HG02885 (cell line): ENCODE data around the gene SPON1.
"Not testable (repeated sequence)": the region's sequence is repeated elsewhere in the genome, so short reads cannot be mapped to it uniquely, and the experiment has no call there.

Source experiments
- ATAC-seq: cut with Tn5 transposase; IDR thresholded peaks from one replicate; pipeline ENCODE4 v1.9.1; 2021; ENCODE audit warnings: mild to moderate bottlenecking; ENCODE audit not compliant: unreplicated experiment, poor library complexity

Gene SPON1

DNA sequence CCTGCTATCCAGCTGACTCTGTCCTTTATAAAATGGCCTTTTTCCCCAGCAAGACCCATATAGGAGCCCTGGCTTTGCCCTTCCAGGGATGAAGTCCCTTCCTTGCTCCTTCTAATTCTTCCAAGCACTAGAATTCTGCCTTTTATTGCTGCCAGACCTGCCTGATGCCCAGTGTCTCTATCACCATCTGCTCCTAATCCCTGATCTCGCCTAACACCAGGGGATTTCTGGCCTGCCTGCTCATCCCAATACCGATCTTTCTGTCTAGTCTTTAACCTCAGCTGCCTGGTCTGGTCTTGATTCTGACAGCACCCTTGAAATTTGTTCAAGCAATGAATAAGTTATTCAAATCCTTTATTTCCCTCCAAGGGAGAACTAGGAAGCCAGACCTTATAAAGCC is 150.2 kb downstream of the SPON1 start:
- no peak for ATAC-seq

DNA sequence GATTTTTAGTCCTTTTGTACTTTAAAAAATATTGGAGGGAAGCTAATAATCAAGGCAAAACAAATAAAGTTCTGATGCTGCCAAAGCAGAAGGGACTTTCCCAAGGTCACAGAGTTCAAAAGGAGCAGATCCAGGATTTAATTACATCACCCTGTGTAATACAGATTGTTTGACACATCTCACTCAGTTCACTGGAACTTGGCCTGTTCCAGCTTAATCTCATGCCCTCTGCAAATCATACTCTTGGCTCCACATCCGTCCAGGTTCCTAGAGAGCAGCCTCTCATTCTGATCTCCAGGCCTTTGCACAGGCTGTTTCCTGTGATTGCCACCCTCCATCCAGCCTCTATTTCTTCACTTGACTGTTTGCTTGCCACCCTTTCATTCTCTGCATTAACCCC is 151.7 kb downstream of the SPON1 start:
- no peak for ATAC-seq

DNA sequence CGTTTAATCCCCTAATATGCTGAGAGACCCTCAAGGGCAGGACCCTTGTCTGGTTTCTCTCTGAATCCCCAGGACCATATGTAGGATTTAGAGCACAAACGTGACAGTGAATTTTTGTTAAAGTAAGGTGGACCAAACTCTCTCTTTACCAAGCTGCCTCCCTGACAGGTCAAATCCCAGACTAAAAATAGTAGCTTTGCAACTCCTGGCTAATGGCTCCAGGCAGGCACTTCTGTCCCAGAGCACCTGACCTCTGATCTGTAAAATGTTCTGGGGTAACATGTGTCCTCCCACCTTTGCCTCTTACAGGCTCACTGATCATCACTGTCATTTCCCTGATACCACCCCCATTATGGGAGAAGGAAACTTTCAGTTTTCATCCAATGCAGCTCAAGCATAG is 152.3 kb downstream of the SPON1 start:
- no peak for ATAC-seq

DNA sequence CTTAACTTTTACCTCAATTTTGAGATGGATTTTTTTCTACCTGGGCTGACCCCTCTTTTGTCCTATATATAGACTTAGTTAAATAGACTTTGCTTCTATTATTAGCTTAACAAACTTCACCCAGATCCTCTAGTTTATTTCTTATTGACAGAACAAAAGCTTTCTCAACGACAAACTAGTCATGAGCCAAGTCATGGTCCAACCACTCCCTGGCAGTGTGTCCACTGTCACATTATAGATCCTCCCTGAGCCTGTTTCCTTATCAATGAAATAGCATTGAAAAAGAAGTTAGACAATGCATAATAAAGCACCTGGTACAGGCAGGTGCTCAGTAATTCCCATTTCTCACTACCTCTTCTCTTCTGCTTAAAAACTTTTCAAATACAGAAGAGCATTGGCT is 155.1 kb downstream of the SPON1 start:
- no peak for ATAC-seq

DNA sequence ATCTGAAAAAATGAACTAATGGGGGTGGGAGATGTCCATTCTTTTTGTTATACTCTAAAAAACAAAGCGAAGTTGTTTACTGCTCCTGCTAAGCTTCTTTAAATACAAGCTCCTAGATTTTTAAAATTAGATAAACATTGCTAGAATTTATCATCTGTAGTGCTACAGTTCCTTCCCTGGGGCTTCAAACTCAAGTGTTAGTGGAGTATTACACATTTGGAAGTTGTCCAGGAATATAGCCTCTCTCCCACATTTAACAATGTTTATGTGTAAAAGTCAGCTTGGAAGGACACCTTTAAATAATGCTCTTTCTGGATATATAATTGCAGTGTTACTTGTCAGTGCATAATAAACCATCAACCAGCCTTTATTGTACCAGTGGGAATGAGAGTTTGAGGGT is 155.5 kb downstream of the SPON1 start:
- ATAC-seq: no peak

DNA sequence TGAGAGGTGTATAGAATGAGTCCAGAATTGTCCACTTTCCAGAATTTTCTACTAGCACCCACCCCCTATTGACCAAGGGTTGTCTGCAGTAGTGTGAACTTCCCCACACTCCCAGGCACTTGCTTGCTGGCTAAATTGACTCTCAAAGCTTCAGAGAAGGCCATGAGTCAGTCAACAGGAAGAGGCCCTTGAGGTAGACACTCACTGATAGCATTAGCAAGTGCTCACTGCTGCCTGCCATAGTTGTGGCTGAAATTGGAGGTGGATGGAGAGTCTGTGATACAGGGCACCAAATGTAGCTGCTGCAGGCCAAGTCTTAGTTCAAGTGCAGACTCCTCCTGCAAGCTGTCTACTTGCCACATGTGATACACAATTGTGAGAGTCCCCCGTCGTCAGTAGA is 156.8 kb downstream of the SPON1 start:
- ATAC-seq: no peak

DNA sequence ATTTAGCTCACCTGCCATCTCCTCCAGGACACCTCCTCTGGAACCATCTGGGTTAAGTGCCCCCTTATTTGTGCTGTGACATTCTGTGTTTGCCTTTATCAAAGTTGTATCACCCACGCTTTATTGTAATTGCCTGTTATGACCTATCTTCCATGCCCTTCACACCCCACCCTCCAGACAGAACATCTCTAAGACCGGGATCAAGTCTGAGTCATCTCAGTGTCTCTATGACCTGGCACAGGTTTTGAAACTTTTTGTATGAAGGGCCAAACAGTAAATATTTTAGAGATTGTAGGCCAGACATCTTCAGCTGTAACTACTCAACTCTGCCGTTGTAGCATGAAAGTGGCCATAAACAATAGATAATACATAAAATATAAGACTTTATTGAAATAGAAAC is 161.8 kb downstream of the SPON1 start:
- no peak for ATAC-seq

DNA sequence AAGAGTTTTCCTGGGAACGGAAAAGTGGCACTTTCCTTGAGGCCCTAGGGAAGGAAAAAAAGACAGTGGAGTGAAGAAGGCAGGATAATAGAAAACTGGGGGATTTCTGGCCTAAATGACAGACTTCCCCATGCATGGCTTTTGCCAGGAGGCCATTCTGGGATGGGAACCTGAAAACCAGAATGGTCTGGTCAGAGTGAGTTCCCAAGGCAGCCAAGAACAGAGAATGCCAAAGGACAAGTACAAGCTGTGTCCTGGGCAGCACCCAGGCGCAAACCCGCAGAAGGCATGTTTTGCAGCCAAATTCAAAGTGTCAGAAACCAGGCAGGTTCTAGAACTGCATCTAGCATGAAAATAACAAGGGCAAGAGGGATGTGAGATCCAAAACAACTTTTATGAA is 162.4 kb downstream of the SPON1 start:
- no peak for ATAC-seq

DNA sequence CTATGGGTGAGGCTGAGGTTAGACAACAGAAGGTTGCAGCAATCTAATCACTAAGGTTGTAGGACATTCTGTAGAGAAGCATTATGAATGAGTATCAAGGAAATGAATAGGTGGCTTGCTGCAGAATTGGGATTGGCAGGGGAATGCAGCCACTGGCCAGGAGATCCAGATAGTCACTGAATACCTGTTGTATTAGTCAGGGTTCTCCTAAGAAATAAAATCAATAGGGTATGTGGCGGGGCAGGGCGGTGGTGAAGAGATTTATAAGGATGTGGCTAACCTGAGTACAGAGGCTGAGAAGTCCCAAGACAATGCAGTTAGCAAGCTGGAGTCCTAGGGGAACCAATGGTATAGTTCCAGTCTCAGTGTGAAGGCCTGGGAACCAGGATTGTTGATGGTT is 163.0 kb downstream of the SPON1 start:
- ATAC-seq: no peak

DNA sequence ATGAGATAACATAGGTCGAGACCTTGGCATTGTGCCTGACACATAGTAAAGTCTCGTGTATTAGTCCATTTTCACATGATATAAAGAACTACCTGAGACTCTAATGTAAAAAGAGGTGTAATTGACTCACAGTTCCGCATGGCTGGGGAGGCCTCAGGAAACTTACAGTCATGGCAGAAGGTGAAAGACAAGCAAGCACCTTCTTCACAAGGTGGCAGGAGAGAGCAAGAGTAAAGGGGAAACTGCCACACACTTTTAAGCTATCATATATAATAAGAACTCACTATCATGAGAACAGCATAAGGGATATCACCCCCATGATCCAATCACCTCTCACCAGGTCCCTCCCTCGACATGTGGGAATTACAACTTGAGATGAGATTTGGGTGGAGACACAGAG is 165.2 kb downstream of the SPON1 start:
- no peak for ATAC-seq

DNA sequence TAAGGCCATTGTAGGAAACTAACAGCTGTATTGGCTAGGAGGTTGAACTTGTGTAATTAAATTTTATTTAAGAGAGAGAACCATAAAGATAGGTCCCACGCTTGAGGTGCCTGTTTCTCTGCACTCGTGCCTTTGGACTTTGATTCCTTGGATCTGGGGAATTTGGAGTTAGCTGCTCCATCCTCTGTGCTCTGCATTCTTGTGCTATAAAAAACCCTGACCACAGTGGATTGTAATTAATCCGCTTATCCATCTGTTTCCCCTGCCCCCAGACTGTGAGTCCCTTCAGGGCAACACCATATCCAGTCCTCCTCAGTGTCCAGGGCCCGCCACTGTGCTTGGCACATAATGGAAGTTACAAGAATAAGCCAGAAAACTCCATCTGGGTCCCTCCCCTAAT is 169.8 kb downstream of the SPON1 start:
- no peak for ATAC-seq

DNA sequence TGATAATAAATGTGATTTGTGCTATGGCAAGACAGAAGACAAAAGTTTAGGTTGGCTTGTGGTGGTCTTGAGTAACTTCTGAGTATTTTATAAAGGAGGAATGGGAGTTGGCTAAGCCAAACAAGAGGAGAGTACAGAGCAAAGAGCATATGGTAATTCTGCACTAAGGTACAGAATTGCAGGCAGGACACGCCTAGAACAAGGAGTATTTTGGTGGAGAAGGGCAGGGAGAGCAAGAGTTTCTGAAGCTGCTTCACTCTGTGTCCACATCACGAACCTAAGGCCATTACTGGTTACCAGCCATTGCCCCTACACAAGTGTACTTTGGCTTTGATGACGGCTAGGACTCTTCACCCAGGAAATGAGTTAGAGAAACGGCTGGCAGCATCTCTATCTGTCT is 170.9 kb downstream of the SPON1 start:
- ATAC-seq: no peak

DNA sequence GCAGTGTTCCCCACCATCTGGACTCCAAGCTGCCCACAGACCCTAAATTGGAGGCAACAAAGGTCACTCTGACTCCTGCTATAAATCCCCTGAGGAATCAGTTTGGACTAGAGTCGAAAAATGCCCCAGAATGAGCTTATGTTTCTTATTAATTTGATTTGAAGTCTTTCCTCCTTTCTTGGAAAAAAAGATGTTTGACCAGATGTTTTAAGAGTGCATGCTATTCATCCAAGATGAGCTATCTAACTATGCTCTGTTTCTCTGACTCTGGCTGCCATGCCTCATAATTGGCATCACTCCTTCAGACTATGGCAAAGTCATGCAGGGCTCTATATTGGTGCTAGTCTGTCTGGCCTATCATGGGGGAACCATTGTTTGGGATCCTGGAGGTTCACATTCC is 174.0 kb downstream of the SPON1 start:
- ATAC-seq: no peak

DNA sequence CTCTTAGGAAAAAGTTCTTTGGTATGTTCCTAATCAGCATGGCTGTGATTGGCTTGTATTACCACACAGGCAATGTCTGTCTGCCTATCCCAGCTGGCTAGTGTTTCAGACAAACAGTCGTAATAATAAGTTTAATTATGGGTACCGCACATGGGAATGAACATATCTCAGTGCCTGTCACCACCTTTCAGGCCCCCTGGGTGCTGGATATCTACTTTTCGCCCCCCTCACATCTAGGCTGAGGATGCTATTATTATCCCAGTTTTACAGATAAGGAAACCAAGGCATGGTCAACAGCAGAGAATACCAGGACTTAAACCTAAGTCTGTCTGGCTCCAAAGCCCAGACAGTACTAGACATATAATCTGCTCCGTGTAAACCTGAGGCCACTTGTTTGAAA is 174.8 kb downstream of the SPON1 start:
- no peak for ATAC-seq

DNA sequence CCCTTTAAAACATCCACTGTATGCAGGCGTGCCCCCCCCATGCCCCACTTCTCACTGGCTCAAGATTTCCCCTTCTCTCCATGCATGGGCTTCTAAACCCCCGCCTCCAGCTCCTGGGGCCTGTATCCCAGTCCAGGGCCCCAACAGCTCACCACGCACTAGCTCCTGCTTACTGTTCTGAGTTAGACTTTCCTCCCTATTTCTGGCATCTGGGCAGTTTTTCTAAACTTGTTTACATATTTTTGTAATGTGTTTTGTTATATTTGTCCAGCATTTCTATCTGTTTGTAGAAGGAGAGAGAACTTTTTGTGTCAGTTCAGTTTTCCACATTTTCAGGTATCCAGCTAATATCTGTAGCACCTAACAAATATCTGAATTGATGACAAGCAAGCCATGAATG is 178.5 kb downstream of the SPON1 start:
- no peak for ATAC-seq

DNA sequence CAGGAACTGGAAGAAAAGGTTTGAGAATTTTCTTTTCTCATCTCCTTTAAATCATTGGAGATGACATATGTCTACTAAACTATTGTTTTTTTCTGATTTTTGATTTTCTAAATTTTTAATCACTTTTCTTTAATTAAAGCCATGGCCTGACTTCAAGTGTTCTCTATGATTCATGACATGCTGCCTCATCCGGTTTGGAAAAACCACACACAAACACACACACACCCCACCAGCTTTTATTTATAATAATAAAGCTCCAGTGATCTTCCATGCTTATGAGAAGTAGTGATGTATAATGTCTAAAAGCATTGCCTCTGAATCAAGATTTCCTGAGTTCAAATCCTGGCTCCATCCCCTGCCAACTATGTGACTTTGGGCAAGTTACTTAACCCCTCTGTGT is 179.2 kb downstream of the SPON1 start:
- no peak for ATAC-seq

DNA sequence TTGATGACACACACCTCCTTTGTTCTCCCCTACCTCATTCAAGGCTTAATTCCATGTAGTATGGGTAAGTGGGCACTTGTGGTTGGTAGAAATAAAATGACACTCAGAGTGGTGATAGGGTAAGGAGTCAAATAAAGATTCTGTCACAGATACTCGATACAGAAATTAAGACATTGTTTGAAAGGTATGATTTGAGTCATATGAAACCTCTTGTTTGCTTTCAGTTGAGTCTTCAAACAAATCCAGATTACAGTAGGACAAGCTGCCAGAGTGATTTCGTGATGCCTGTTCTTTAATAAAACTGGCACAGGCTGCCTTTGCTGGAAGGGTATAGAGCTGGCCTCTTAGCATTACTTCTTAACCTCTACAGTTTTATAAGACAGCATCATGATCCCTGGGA is 182.4 kb downstream of the SPON1 start:
- ATAC-seq: peak; percentile 64

DNA sequence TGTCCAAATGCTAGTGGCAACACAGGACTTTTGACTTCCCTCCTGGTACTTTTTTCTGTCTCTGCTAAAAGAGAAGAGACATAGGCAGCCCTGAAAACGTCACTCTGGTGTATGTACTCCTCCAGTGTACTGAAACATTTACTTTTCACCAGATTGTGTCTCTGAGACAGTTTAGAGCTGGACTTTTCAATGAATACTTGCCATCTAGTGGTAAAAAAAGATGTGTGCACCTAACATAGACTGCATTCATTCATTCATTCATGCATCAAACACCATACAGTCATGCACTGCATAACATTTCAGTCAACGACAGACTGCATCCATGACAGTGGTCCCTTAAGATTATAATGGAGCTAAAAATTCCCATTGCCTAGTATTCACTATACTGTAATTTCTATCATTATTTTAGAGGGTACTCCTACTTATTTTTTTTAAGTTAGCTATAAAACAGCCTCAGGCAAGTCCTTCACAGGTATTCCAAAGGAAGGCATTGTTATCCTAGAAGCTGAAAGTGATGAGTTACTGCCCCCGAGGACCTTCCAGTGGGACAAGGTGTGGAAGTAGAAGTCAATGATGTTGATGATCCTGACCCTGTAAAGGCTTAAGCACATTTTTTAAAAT is 186.2 kb downstream of the SPON1 start:
- no peak for ATAC-seq

DNA sequence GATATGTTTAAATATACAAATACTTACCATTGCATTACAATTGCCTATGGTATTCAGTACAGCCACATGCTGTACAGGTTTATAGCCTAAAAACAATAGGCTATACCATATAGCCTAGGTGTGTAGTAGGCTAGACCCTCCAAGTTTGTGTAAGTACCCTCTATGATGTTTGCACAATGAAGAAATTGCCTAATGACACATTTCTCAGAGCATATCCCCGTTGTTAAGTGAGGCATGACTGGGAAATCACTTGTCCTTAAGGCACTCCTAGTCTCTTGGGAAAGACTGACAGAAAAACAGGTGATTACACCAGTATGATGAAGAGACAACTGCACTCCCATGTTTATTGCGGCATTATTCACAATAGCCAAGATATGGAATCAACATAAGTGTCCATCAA is 187.2 kb downstream of the SPON1 start:
- no peak for ATAC-seq

DNA sequence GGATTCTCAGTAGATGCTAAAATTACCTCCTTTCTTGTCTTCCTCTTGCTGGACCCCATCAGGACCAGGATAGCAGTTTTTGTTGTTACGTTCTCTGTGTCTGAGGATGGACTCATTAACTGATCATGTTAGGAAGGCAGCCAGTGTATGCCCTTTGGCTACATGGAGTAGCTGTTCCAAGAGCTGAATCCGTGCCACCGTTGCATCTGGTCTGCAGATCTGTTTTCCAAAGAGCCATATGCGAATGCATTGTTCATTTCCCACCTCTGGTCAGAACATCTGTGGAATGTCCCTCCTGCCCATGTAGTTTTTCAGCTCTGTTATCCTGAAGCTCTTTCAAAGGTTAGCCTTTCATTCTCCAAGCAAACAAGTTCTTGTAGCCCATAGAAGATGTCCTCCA is 188.4 kb downstream of the SPON1 start:
- no peak for ATAC-seq

DNA sequence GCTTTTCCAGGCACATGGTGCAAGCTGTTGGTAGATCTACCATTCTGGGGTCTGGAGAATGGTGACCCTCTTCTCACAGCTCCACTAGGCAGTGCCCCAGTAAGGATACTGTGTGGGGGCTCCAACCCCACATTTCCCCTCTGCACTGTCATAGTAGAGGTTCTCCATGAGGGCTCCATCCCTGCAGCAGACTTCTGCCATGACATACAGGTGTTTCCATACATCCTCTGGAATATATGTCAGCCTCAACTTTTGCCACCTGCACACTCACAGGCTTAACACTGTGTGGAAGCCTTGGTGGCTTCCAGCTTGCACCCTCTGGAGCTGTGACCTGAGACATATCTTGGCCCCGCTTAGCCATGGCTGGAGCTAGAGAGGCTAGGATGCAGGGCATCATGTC is 191.6 kb downstream of the SPON1 start:
- not testable (repeated sequence) for ATAC-seq

DNA sequence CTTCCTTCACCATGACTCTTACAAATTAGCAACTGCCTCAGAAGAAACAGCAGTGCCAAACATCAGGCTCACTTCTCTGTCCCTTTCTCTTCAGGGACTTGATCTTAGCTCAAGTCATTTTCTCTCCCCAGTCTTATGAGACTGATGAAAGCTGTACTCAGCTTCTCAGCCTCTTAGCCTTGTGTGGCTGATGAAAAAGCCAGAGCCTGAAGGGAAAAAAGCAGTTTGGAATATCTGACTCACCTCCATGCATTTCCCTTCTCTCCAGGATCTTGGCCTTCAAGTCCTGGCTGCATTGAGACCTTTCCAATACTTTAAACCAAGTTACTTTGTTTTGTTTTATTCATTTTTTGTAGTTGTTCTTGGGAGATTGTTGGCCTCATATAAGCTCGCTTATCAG is 195.9 kb downstream of the SPON1 start:
- ATAC-seq: no peak

DNA sequence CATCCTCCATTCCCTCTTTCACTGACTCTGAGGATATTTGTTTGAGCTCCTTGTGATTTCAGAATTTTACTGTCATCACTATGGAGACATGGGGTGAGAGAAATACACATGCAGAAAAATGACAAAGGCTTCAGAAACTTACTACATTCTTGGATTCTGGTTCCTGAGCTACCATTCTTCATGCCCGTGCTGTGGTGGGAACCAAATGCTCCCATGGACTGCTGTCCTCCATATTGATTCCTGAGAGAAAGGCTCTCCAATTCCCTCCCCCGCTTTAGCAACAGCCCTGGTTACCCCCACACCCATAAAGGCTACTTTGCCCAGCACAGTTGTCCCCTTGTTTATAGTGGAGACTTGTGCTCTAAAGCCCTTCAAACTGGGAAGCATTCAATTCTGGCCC is 201.1 kb downstream of the SPON1 start:
- no peak for ATAC-seq
